Epithelial cell of proximal tubule (primary cell): Measurements from ENCODE around the gene PCNX2. TPM values are rescaled to one million over a fixed set of nuclear protein-coding genes. Genes with fewer than 3 reads are reported as not detected.
A peak's percentile ranks its signal among the peaks of the same experiment; 100 is the strongest.

Experiments used
- DNase-seq: peaks from one replicate; pipeline ENCODE4 v3.0.0-alpha.2; 2011; ENCODE audit warnings: low read depth
- H3K4me3 ChIP-seq: 2 replicates; pipeline ENCODE4 v1.5.1; 2011; ENCODE audit warnings: low read depth, mild to moderate bottlenecking, low read length
- CTCF ChIP-seq: conservative IDR thresholded peaks from 2 replicates; pipeline ENCODE4 v1.5.1; 2012; ENCODE audit warnings: low read depth, mild to moderate bottlenecking, low read length
- total RNA-seq: library from RNA; depleted of rRNA; stranded (reverse); fragments of >200 nt; gene quantifications from 2 replicates; pipeline ENCODE4 v1.2.3, GENCODE V29; 2015

The PCNX2 gene
- total RNA-seq = 9.0 and 11.4 TPM in 2 replicates

- no peak for TF ChIP-seq CTCF
- H3K4me3 ChIP-seq = peak within 1 kb of the TSS; percentile 85
- DNase-seq = no peak
Measured at GRCh38 chr1:233295237-233295974, at the start of gene PCNX2. PCNX2 (minus strand) TSS chr1:233295725; CDS start chr1:233295478, 247 bp downstream.

- H3K4me3 ChIP-seq = no peak overlapping the region
- no peak for TF ChIP-seq CTCF
- no peak for DNase-seq
Measured at GRCh38 chr1:233343262-233343661, 47.7 kb upstream of the PCNX2 start.

- no peak for DNase-seq
- H3K4me3 ChIP-seq = no peak overlapping the region
- TF ChIP-seq CTCF = no peak
Measured at GRCh38 chr1:233342086-233342485, 46.6 kb upstream of the PCNX2 start.

- TF ChIP-seq CTCF = no peak
- H3K4me3 ChIP-seq = no peak overlapping the region
- DNase-seq = no peak
Measured at GRCh38 chr1:233340966-233341516, 45.5 kb upstream of the PCNX2 start.

GRCh38 chr1:233340031-233340555 lies 44.6 kb upstream of the PCNX2 start:
- no peak for DNase-seq
- H3K4me3 ChIP-seq = no peak overlapping the region
- TF ChIP-seq CTCF = no peak

- no peak for TF ChIP-seq CTCF
- DNase-seq = no peak
- no peak overlapping the region for H3K4me3 ChIP-seq
Measured at GRCh38 chr1:233338102-233338501, 42.6 kb upstream of the PCNX2 start.

GRCh38 chr1:233337505-233337904 lies 42.0 kb upstream of the PCNX2 start:
- DNase-seq = no peak
- no peak overlapping the region for H3K4me3 ChIP-seq
- TF ChIP-seq CTCF = no peak
